HG02981 (cell line): ENCODE results near the gene APH1B.
A peak's percentile ranks its signal among the peaks of the same experiment; 100 is the strongest.
"Not testable (repeated sequence)": the region's sequence is repeated elsewhere in the genome, so short reads cannot be mapped to it uniquely, and the experiment has no call there.

Experiments
- ATAC-seq: cut with Tn5 transposase; IDR thresholded peaks from one replicate; pipeline ENCODE4 v1.9.1; 2021; ENCODE audit warnings: mild to moderate bottlenecking, moderate library complexity; ENCODE audit not compliant: unreplicated experiment

APH1B gene

GRCh38 chr15:63277038-63277892 lies at the start of gene APH1B:
Gene APH1B, plus strand, starts transcription at chr15:63277605. Its CDS starts 19 bp downstream, at chr15:63277624.
- ATAC-seq: peak; percentile 59

GRCh38 chr15:63227689-63228088 lies 49.7 kb upstream of the APH1B start:
- no peak for ATAC-seq

GRCh38 chr15:63231206-63231605 lies 46.2 kb upstream of the APH1B start:
- no peak for ATAC-seq

GRCh38 chr15:63231706-63232105 lies 45.7 kb upstream of the APH1B start:
- no peak for ATAC-seq

- no peak for ATAC-seq
Measured at GRCh38 chr15:63232405-63232804, 45.0 kb upstream of the APH1B start.

GRCh38 chr15:63232943-63233342 lies 44.5 kb upstream of the APH1B start:
- no peak for ATAC-seq

- no peak for ATAC-seq
Measured at GRCh38 chr15:63233667-63234423, 43.6 kb upstream of the APH1B start.

- no peak for ATAC-seq
Measured at GRCh38 chr15:63234451-63234870, 42.9 kb upstream of the APH1B start.

- ATAC-seq: no peak
Measured at GRCh38 chr15:63236272-63236671, 41.1 kb upstream of the APH1B start.

- ATAC-seq: not testable (repeated sequence)
Measured at GRCh38 chr15:63237086-63237485, 40.3 kb upstream of the APH1B start.

- no peak for ATAC-seq
Measured at GRCh38 chr15:63238171-63238570, 39.2 kb upstream of the APH1B start.

- peak; percentile 62 for ATAC-seq
Measured at GRCh38 chr15:63238796-63239195, 38.6 kb upstream of the APH1B start.

- ATAC-seq: no peak
Measured at GRCh38 chr15:63240109-63240508, 37.3 kb upstream of the APH1B start.

GRCh38 chr15:63241316-63241715 lies 36.1 kb upstream of the APH1B start:
- ATAC-seq: no peak

GRCh38 chr15:63243101-63243500 lies 34.3 kb upstream of the APH1B start:
- ATAC-seq: no peak

- no peak for ATAC-seq
Measured at GRCh38 chr15:63243776-63244175, 33.6 kb upstream of the APH1B start.

GRCh38 chr15:63244399-63244798 lies 33.0 kb upstream of the APH1B start:
- ATAC-seq: no peak

GRCh38 chr15:63244976-63245645 lies 32.3 kb upstream of the APH1B start:
- ATAC-seq: no peak

GRCh38 chr15:63246691-63247469 lies 30.5 kb upstream of the APH1B start:
- ATAC-seq: no peak

GRCh38 chr15:63250312-63250965 lies 27.0 kb upstream of the APH1B start:
- no peak for ATAC-seq
